ENCODE measurements around the gene ARHGAP24.
"Not testable (repeated sequence)": the region's sequence is repeated elsewhere in the genome, so short reads cannot be mapped to it uniquely, and the experiment has no call there.

The ARHGAP24 gene

DNA sequence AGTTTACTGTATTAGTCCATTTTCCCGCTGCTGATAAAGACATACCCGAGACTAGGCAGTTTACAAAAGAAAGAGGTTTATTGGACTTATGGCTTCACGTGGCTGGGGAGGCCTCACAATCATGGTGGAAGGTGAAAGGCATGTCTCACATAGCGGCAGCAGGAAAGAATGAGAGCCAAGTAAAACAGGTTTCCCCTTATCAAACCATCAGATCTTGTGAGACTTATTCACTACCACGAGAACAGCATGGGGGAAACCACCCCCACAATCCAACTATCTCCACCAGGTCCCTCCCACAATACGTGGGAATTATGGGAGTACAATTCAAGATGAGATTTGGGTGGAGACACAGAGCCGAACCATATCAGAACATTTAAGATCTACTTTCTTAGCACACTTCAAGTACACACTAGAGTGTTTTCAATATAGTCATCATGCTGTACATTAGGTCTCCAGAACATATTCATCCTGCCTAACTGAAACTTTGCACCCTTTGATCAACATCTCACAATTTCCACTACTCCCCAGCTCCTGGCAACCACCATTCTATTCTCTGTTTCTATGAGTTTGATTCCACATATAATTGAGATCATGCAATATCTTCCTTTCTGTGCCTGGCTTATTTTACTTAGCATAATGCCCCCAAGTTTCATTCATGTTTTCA, 341.0 kb downstream of the ARHGAP24 start:
- TF ChIP-seq ZFX (IDR thresholded peaks at IDR 0.05), result no peak
- TF ChIP-seq, protein P1, sequence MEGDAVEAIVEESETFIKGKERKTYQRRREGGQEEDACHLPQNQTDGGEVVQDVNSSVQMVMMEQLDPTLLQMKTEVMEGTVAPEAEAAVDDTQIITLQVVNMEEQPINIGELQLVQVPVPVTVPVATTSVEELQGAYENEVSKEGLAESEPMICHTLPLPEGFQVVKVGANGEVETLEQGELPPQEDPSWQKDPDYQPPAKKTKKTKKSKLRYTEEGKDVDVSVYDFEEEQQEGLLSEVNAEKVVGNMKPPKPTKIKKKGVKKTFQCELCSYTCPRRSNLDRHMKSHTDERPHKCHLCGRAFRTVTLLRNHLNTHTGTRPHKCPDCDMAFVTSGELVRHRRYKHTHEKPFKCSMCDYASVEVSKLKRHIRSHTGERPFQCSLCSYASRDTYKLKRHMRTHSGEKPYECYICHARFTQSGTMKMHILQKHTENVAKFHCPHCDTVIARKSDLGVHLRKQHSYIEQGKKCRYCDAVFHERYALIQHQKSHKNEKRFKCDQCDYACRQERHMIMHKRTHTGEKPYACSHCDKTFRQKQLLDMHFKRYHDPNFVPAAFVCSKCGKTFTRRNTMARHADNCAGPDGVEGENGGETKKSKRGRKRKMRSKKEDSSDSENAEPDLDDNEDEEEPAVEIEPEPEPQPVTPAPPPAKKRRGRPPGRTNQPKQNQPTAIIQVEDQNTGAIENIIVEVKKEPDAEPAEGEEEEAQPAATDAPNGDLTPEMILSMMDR (conservative IDR thresholded peaks at IDR 0.05), result no peak
- H3K27ac ChIP-seq, result no peak overlapping the region

DNA sequence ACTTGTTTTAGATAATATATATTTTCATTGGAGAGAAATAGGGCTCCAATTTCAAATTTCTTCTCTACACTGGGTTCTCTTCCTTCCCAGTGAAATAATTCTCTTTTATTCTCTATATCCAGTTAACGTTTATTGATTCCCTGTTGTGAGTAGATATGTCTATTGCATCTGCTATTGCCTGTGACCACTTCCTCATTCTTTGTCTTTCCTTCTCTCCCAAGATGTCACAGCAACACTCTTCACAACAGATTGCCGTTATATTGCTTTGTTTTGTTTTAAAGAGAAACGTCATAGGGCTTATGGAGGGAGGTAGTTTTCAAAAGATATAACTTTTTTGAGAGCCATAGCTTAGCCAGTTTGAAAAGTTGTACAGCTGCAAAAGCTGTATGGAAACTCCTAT, 343.8 kb downstream of the ARHGAP24 start:
- TF ChIP-seq, protein P1 (conservative IDR thresholded peaks at IDR 0.05), result no peak
- TF ChIP-seq ZFX (IDR thresholded peaks at IDR 0.05), result no peak
- no peak overlapping the region for H3K27ac ChIP-seq

DNA sequence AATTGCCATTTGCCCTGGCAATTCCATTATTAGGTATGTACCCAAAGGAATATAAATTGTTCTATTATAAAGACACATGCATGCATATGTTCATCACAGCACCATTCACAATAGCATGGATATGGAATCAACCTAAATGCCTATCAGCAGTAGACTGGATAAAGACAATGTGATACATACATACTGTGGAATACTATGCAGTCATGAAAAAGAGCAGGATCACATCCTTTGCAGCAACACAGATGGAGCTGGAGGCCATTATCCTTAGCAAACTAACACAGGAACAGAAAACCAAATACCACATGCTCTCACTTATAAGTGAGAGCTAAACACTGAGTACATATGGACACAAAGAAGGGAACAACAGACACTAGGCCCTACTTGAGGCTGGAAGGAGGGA, 345.2 kb downstream of the ARHGAP24 start:
- H3K27ac ChIP-seq, result not testable (repeated sequence)

DNA sequence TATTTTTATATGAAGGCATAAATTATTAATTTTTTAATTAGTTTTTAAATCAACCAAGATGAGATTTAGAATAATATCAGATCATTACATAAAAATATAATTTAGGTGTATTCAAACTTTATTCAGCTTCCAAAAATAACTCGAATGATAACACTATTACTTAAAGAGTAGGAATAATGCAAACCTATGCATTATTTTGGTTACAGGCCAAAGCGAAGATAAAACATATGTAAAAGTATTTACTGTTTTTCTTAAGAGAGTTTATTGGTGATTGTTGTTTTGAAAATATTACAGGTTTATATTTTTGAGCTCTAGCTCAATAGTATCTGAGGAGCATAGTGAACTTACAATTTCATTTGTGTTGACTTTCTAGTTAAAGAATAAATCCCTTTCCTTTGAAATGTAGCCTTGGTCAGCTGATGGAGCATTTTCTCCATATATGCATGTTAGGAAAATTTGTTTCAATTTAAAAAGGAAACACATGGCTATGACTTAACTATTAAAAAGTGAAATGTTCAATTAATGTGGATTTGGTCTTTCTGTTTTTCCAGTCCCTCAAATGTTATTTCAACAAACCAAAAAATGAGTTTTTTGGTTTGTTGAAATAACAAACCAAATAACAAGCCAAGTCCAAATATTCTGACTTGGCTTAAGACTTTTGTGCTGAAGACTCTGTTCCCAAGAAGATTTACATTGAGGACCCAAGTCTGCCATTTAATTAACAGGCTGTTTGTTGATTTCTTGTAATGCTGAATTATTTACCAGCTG, 346.9 kb downstream of the ARHGAP24 start:
- no peak overlapping the region for H3K27ac ChIP-seq
- TF ChIP-seq ZFX (IDR thresholded peaks at IDR 0.05), result no peak
- TF ChIP-seq, protein P1 (conservative IDR thresholded peaks at IDR 0.05), result no peak

DNA sequence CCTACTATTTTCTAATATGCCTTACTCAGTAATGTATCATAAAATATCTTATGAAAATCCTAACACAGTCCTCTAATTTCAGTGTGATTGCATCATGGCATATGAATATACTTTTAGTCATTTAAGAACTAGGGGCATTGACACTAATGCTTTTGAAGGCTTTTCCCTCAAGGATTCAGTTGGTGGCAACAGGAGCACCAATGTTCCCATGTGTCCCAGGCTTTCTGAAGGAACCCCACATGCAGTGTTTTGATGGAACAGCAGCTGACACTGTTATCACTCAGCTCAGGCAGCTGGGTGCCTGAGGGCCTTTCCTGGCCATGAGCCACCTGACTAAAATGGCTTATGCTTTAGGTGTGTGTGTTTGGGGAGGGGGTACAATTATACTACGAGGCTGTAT, 348.3 kb downstream of the ARHGAP24 start:
- no peak overlapping the region for H3K27ac ChIP-seq
- TF ChIP-seq, protein P1 (conservative IDR thresholded peaks at IDR 0.05), result no peak
- TF ChIP-seq ZFX (IDR thresholded peaks at IDR 0.05), result no peak

DNA sequence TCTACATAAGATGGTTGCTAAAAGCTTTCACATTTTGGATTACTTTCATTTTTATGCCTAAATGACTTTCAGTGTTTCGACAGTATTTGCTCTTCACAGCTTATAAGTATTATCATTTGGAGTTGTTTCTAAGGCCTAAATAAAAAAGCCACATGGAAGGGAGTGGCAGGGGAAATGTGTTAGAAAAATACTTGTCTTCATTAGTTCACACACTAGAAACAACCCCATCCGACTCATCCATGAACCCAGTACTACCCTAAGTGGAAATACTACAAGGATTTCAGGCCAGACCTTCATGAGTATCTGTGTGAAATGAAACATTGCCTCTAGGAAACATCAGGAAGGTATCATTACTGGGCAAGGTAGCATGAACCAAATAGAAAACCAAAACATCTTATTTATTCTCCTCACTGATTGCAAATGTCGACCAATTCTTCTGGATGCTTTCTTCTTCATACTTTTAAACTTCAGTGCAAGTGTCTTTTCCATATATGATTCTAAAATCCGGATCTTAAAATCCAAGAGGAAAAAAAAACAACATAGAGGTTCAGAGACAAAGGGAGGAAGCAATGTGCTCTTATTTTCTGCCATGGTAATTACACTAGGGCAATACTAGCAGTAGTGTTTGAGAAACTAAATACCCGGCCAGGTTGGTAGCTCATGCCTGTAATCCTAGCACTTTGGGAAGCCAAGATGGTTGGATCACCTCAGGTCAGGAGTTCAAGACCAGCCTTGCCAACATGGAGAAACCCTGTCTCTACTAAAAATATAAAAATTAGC, 349.4 kb downstream of the ARHGAP24 start:
- H3K27ac ChIP-seq, result no peak overlapping the region
- no peak for TF ChIP-seq ZFX (IDR thresholded peaks at IDR 0.05)
- TF ChIP-seq, protein P1 (conservative IDR thresholded peaks at IDR 0.05), result no peak

DNA sequence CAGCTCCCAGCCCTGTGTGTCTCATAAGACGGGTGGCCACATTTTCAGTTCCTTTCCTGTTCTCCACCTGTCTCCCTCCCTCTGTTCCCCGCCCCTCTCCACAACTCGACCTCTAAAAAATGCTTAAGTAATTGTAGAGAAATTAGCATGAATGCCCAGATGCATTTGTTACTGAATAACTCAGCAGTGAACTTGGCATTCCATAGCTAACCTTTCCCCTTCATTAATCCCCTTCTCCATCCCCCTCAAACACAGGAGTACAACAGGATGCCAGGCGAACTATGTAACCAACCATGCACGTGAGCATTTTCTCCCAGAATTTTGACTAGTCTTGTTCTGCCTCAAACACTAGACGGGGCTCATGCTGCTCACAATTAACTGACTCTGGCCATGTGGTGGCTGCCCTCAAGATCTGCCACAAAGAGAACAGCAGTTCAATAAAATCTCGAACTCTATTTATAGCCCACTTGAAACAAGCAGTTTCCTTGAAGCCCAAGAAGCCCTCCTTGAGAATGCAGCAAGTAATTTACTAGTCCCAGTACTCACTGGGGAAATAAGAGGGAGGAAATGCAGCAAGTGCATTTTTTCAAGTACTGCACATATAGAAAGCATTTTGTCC, 351.2 kb downstream of the ARHGAP24 start:
- no peak overlapping the region for H3K27ac ChIP-seq
- TF ChIP-seq, protein P1 (conservative IDR thresholded peaks at IDR 0.05), result 0 out of 2 replicates have a peak, but pooled peaks have one; percentile 7
- no peak for TF ChIP-seq ZFX (IDR thresholded peaks at IDR 0.05)
